ENCODE results near the gene TUNAR.

TUNAR gene

DNA sequence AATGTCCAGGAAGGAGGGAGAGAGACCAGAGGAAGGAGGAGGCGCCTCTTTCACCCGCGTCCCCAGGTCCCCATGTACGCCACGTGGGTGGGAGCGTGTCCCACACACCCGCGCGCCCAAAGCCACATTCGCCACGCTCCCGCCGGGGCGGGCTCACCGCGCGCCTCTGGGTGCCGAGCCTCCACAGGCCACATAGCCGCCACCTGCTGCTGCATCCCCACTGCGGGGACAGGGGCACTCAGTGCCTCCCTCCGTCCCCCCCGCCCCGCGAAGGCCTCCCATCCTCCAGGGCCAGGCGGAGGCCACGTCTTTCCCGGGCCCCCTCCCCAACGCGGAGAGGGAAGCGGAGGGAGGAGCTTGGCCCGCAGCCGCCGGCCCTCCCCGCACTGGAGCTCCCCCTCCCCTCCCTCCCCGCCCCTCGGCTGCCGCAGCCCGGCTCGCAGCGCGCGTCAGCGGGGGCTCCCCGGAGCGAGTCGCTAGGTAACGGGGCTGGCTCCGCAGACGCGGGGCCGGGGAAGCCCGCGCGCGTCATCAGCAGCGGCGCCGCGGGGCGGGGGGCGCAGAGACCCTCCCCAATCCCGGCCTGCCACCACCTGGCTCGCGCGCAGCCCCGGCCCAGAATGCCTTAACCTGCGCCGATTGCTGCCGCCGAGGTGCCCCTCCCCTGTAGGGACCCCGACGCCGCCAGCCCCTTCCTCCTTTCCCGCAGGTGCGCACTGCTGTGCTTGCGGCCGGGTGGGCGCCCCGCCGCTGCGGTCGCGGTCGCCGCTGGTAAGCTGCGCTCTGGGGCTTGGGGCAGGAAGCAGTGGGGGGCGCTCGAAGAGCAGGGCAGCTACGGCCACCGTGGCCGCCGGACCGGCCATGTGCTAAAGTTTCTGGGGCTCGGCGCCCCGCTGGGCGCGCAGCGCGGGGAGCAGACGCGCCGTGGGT is 536 bp upstream of the TUNAR start:
- no peak for DNase-seq

DNA sequence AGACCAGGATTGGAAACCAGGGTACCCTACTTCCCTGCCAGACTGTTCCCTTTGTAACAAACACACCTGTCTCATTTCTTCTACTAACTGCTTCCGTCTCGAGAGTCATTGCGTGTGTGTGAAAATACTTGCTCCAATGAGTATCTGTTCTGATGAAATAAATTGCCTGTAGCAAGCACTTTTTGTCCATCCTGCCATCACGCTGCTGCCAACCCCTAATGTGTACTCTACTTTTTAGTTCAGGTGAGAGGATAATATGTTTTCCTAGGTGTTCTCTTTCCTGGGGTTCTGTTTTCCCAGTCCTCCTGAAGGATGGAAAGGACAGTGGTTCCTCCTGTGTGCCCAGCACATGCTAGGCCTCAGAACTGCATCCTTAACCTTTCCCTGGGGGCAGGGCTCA is 1.0 kb downstream of the TUNAR start:
- no peak for DNase-seq

DNA sequence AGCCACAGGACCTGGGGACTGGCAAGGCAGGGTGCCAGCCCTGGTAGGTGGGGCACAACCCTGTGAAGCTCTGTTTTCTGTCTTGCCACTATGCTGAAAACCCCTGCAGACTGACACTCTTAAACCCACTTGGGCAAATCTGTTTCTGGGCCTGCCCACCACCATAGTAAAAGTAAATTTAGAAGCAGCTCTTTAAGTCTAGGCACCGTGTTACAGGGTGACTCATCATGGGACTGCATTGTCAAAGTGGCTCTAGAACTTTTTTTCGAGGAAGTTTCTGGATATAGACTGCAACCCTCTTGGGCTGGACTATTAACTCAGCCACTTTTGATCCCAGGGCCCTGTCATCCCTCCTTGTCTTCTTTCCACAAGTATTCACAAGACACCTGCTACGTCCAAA is 7.7 kb downstream of the TUNAR start:
- DNase-seq: no peak

DNA sequence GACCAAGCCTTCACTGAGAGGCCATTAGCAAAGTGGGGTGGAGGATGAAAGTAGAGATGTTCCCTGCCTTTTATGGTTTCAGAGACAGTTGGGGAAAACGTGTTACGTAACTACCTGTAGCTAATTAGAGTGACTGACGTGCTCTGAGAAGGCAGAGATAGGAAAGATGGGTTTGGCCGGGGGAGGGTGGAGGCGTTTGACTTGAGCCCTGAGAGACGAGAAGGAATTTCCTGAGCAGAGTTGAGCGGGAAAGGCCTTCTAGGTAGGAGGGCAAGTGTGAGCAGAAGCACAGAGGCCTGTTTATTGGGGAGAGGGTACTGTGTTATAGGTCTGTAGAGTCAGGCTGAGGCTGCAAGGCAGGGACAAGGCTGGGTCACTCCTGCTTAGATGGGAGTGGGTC is 8.6 kb downstream of the TUNAR start:
- DNase-seq: no peak

DNA sequence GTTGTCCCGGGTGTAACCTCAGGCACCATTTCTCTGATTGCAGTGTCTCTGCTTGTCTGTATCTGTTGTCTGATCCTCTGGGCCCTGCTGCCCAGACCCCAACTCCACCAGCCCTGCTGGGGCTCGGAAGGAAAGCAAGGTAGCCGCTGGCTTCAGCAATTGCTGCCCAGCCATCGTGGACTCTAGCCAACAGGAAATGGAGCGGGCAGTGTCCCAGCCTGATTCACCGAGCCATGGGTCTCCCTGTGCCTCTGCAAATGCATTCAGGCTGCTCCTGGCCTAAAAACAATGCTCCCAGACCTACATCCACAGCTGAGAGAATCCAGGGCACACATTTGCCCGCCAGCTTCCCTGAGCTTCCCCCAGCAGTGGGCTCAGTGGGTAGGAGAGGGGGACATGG is 9.2 kb downstream of the TUNAR start:
- no peak for DNase-seq

DNA sequence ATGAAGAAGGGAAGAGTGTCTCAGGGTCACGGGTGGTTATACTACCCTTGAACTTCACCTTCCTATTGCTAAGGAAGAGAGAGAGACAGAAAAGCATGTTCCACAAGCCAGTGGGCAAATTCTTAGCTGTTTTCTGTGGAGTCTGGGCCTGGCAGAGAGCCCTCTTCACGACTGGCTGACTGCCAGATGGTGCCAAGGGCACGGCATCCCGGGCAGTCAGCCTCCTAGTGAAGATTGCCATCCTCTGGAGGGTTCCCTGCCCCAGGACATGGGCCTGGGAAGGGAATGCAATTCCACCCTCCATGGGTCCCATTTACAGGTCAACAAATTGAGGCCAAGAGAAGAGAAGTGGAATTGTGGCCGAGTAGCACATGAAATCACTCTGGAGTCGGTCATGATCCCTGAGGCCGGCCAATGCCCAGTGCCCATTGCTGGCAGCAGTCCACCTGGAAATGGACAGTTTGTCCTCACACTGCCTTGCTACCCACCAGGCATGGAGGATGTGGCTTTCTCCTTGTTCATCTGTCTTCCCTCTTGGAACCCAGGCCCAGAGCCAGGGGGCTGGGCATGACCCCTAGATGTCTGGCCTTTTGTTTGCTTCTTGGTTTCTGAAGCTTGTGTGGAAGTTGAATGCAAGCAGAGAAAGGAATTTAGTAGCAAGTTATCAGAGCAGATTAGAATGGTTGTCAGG is 9.9 kb downstream of the TUNAR start:
- DNase-seq: peak; percentile 17

DNA sequence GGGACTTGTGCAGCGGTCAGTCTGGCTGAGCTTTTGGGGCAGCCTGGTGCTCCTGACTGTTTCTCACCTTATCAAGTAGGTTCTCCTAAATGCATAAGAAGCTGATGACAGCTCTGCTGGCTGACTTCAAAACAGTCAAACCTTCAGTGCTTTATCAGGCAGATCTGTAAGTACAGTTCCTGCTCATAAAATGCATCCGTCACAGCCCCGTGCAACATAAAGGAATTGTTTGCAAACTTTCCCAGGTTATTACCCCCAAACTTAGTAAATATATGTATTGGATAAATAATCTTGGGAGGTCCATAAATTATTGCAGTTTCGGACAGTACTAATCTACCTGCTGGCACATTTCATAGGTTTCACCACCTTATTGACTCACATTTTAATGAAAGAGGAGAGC is 10.7 kb downstream of the TUNAR start:
- no peak for DNase-seq

DNA sequence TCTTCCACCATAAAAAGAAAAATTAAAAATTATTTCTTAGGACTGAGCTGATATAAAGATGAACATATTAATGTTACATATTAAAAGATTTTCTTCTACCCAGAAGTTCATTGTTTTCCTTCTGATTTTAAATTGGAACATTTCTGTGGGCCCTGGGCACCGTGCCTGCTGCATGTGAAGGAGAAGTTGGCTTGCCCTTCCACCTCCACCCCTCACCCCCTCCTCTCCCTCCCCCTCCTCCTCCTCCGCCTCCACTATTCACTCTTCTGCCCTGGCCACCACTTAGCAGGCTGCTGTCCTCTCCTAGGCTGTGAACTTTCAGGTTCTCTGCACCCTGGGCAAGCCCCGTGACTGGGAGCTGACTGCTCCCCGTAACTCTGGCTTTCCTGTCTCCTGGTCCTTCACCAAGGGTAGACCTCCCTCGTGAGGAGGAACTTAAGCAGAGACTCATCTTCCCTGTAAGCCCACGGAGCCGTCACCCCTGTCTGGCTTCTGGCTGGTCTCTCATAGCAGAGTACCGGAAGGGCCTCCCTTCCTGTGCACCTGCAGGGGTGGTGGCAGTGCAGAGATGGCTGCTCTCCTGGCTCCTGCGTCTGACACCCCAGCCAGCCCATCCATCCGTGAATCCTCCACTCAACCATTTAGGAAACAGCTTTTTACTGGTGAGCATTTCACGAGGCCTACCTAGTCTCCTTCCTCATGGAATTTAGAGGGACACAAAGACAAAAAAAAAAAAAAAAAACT is 12.8 kb downstream of the TUNAR start:
- DNase-seq: no peak

DNA sequence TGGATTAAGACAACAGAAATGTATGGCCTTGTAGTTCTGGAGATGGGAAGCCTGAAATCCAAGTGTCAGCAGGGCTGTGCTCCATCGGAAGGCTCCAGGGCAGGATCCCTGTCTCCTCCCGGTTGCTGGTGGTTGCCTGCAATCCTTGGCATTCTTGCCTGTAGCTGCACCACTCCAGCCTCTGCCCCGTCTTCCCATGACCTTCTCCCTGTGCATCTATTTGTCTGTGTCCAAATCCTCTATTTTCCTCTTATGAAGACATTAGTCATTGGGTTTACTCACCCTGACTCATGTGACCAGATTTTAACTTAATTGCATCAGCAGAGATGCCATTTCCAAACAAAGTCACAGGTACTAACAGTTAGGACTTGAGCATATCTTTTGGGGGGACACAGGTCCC is 15.1 kb downstream of the TUNAR start:
- no peak for DNase-seq

DNA sequence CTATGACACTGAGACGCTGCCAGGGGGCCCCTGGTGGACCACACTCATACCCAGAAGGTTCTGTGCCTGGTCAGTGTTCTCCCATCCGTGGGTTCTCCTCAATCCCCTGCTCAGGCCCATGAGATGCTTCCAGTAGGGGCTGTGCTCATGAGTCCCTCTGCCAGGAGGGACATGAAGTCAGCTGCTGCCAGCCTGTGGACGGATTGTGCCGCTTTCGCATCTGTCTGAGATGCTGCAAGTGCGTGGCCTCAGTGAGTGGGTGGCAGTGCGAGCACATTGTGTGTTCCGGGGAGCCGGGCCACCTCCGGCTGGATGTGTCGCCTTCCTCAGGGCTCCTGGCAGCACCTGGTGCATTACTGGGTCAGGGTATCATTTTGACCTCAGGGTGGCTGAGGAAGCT is 15.5 kb downstream of the TUNAR start:
- no peak for DNase-seq

DNA sequence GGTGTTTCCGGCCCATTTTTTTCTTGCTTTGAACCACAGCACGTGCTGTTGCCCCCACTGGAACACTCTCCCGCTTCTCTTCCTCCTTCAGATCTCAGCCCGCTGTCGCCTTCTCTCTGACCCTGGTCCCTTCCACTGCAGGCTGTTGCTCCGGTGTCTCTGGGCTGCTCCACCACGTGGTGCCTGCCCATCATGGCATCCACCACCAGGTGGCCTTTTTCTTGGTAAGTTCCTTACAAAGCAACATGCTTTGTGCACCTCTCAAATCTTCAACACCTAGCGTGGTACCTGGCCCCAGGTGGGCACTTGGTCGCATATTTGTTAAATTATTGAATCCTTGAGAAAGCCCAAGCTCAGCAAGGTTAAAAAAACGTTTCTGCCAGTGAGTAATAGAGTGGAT is 19.1 kb downstream of the TUNAR start:
- no peak for DNase-seq

DNA sequence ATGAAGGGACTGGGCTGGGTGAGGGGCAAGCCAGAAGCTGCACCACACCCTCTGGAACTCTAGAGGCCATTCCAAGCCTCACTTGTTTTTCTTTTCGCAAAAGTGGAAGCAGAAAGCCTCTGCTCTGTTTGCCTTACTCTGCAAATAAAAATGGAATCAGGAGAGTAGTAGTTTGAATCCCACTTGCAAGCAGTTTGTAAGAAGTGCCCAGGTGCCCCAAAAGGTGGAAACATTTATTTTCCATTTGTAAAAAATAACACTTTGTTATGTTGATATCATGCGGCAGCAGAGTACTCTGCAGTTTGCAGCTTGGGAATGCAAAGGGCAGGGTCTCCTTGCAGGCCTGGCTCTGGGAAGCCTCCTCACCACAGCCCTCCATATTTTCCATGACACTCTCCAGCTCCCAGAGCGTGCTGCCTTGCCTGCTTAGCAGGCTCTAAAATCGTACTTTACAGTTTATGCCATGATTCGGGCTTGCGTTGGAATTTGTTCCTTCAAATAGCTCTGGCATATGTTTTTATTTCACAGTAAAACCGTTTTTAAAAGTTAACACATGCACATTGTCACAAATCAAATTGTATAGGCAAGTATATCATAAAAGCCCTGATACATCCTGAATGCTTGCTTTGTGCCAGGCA is 20.0 kb downstream of the TUNAR start:
- DNase-seq: no peak

DNA sequence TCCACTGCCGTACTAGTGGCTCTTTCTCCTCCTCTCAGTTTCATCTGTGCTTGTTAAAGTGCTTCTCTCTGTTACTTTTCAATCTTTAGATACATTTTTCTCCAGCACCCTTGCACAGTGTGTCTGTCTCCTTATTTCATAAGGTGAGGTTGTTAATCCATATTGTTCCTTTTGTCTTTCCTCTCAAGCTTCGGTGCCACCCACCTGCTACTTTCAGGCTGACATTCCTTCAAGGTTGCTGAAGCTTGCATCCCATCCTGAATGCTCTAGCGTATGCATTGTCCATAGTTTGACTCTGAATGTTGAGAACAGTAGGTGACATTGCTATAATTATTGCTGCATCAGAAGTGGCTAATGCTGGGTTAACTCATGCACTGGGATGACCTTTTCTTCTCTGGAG is 20.6 kb downstream of the TUNAR start:
- DNase-seq: no peak

DNA sequence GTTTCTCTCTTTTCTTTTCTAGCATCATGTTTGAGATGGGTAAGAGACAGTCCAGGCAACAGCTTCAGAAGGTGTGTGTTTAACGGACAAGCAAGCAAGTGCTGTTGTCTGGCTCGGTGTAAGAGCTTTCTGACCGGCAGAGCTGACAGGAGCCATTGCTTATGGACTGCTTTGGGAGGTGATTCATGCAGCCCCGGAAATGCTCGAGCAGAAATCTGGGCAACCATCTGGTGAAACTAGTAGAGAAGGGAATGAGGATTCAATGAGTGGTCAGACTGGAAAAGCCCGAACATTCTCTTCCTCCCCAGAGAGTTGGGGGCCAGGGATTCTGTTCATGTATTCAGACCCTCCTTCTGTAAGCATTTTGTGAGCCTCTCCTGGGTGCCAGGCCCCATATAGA is 24.4 kb downstream of the TUNAR start:
- no peak for DNase-seq

DNA sequence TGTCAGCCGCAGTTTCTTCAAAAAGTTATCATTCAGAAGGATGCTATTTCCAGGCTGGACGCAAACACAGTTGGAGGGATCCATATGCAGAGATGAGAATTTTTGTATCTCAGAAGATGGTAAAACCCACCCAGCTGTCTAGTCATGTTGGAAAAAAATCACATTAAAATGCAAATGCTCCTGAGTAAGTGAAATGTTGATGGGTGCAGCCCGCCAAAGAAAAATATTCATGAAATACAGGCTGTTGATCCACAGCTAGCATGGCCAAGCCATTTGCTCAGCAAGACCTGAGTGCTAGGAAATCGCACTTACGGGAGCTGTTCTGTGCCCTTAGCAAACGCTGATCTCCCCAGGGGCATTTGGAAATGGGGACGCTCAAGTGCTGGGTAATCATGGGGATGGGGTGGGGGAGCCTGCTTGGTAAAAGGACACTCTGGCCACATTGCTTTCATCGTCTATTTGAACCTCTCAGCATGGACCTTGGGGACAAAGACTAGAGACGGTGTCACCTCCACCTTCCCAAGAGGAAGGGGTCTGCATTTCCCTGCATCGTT is 25.7 kb downstream of the TUNAR start:
- DNase-seq: no peak

DNA sequence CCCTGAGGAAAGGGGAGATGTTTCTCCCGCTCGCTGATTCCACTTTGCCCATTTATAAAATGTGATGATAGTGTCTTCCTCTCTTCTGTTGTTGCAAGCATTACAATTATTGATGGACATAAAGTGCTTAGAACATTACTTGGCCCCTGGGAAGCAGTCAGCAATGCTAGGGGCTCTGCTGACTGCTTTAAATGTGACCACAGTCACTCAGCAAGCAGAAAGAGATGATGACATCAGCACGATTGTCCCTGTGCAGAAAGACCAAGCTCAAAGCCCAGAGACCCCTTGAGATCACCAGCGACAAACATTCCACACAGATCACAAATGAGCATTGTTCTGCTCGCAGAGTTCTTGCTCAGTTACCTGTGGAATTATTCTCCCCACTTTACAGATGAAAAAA is 26.5 kb downstream of the TUNAR start:
- no peak for DNase-seq

DNA sequence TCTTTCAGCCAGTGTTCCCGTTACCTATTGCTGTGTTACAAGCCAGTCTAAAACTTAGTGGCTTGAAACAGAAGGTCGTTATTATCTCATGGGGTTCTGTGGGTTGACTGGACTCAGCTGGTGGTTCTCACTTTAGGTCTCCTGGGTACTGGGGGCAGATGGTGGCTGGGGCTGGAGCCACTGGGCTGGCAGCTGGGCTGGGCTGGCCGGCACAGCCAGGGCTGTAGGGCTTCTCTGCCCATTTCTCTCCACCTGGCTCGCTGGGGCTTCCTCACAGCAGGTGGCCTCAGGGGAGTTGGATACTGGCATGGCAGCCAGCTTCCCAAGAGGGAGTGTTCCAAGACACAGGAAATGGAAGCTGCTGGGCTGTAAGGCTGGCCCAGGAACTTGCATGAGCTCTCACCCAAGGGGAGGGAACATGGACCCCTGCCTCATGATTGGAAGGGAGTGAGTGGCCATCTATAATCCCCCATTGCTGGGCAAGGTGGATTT is 27.0 kb downstream of the TUNAR start:
- no peak for DNase-seq

DNA sequence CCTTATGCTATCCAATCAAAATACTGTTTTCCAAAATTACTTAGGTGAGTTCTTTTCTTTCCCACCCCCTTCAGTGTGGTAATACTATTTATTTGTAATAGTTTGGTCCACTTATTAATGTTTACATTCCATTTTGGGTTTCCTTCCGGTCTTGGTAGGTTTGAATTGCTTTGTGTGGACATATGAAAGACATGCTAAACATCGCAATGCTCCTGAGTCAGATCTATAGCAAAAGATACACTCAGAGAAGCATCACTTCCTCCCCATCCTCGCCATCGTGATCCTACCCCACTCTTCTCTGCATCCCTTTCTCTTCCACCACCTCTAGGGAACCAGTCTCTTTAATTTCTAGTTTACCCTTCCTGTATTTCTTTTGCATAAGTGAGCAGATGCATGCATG is 30.0 kb downstream of the TUNAR start:
- DNase-seq: no peak

DNA sequence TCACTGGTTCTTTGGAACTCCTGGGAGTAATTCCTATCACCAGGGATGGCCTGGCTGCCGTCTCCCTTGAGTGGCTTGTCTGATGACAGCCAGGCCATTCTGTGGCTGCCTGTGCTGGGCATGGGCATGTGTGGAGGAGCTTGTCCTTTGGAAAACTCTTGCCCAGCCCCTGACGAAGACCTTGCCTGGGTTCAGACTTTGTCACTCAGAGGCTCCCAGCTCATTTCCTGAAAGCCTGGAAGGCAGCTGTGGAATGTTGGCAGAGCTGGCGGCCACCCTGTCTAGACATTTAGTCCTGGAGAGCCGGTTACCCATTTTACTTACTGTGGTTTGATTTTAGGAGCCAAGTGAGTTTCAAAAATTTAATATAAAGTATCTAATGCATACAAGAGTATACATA is 34.0 kb downstream of the TUNAR start:
- no peak for DNase-seq

DNA sequence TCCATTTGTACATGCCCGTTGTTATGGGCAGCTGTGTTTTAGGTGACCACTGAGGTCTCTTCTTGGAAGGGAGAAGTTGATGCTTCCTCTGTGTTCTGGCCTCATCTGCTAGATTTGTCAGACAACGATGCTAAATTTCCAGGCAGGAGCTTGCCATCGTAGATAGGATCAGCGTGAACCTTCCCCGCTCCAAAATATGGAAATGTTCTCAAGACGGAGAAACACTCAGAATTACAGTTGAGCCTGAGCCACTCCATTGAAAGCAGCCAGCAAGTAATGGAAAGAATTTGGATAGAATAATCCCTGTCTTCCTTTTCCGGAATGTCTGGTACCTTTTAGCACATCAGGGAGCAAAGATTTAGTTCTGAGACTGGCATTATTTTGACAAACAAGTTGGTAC is 34.8 kb downstream of the TUNAR start:
- DNase-seq: no peak

DNA sequence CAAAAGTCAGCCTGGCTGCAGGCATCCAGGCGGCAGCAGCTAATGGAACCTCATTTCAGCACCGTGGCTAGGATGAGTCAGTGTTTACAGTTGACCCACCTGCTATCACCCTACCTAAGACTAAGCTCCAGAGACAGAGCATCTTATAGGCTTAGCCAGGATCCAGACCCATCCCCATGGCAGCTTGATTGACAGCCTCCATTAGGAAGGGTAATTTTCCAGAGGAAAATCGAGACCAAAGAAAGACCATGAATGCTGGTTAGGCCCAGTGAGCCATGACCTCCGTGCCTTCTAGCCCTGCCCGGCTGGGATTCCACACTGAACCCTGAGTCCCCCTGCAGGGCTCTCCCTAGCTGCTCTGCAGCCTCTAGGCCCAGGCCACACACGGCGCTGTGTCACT is 38.7 kb downstream of the TUNAR start:
- DNase-seq: no peak

DNA sequence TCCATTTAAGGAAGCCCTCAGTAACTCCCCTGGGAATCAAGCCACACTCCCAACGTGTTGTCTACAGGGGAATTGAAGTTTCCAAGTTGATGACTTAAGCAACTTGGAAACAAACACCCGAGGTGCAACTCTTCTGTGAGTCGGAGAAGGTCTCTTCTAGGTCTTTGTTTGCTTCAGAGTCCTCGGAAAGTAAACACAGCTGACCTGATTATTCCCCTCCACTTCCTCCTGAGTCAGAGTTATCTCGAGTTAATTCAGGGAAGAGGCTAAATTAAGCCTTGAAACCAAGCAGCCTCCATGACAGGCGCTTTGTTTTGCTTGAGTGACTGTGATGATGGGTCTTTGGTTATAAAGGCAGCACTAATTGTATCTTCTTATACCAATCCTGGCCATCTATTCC is 41.8 kb downstream of the TUNAR start:
- no peak for DNase-seq

Data from NCI-H1105 (cell line).